ENCODE measurements around the gene NEU1. TPM values are rescaled to one million over a fixed set of nuclear protein-coding genes. Genes with fewer than 3 reads are reported as not detected.

Gene NEU1
- total and polyA plus RNA-seq, 2 of the 8 experiments (the other 6 are each of a cell fraction or from before 2014, with no cell fraction given), result 41.2 to 72.1 TPM

GRCh38 chr6:31870385-31870921, 7.8 kb upstream of the NEU1 start:
- Histone ChIP-seq H4K5ac (ENCODE audit: insufficient read length, low read depth, low read length) (no peak overlapping the region), H3K4me1 (replicated peaks in 1 of 4; ENCODE audit: control insufficient read depth in 3 of 4, insufficient read depth in 4 of 4, low read length in 3 of 4) (peaks cover 0 to 12% (median 8%) of the 10 kb centered on the region in 4 experiments; a peak in 4 of 7 replicates), H3K9me3 (ENCODE audit: insufficient read depth in 2 of 2, low read depth in 1 of 2, low read length in 1 of 2) (no peaks in the 10 kb centered on the region), H3K4me3 (ENCODE audit: extremely low read depth in 1 of 4, insufficient read depth in 2 of 4, low read depth in 3 of 4, low read length in 4 of 4) (no peak overlapping the region), H3K23ac (ENCODE audit: insufficient read length) (no peak overlapping the region), H2BK12ac (ENCODE audit: low read depth, low read length) (peak overlapping the region; percentile 39; the same call in 1 of the 2 replicates), H4K20me1 (replicated peaks in 1 of 2; ENCODE audit: control insufficient read depth in 1 of 2, insufficient read depth in 2 of 2, low read length in 2 of 2) (no peaks in the 10 kb centered on the region), H3K23me2 (ENCODE audit: low read depth, low read length) (no peaks in the 10 kb centered on the region; the same call in 1 of the 2 replicates), H3K79me1 (ENCODE audit: low read depth, low read length) (no peaks in the 10 kb centered on the region), H2BK5ac (ENCODE audit: low read depth, low read length) (peak overlapping the region; percentile 72; the same call in 1 of the 2 replicates), H2BK20ac (ENCODE audit: low read length) (no peak overlapping the region), H3K79me2 (ENCODE audit: control insufficient read depth in 1 of 2, insufficient read depth in 2 of 2, low read length in 2 of 2) (no peaks in the 10 kb centered on the region), H3K4me2 (ENCODE audit: insufficient read depth in 1 of 2, low read depth in 2 of 2, low read length in 2 of 2) (no peak overlapping the region; a peak in 1 of 4 replicates), H3K4ac (replicated peaks; ENCODE audit: insufficient read length, low read depth, low read length) (no peak overlapping the region), H3K56ac (replicated peaks; ENCODE audit: insufficient read length, low read depth, low read length) (no peak overlapping the region), H2AK5ac (ENCODE audit: low read depth, low read length) (no peak overlapping the region), H3K14ac (ENCODE audit: insufficient read length) (no peak overlapping the region), H2AFZ (ENCODE audit: low read length) (0 out of 2 replicates have a peak overlapping the region, but pooled peaks have one; percentile 3), H2BK15ac (ENCODE audit: low read length) (peak overlapping the region; percentile 25), H4K91ac (replicated peaks; ENCODE audit: insufficient read length, low read length) (peak overlapping the region; percentile 39), H3K27ac (ENCODE audit: low read depth, low read length) (no peak overlapping the region), H3K9ac (replicated peaks in 1 of 4; ENCODE audit: extremely low read depth in 1 of 4, low read depth in 3 of 4, low read length in 3 of 4) (no peak overlapping the region), H2BK120ac (replicated peaks; ENCODE audit: low read depth, low read length) (no peak overlapping the region), H3K18ac (ENCODE audit: extremely low read depth, low read length) (peak overlapping the region; percentile 34; the same call in 1 of the 2 replicates), H3K36me3 (ENCODE audit: control insufficient read depth in 2 of 4, insufficient read depth in 4 of 4, low read length in 3 of 4) (no peaks in the 10 kb centered on the region), H3K27me3 (replicated peaks in 1 of 4; ENCODE audit: control insufficient read depth in 3 of 4, extremely low read depth in 1 of 4, insufficient read depth in 3 of 4, low read length in 3 of 4) (no peaks in the 10 kb centered on the region), H4K8ac (ENCODE audit: extremely low read depth, insufficient read depth, low read length) (peak overlapping the region; percentile 54; the same call in 1 of the 2 replicates)
- DNase-seq (ENCODE audit: low read depth in 1 of 2, low spot score in 2 of 2) (peak in 1 of 2 experiments; percentile 62), FAIRE-seq (no peak)
- no peak for TF ChIP-seq RFX5 (IDR thresholded peaks at IDR 0.05; ENCODE audit: borderline replicate concordance, low read depth, low read length)
- TF ChIP-seq HDAC2 (IDR thresholded peaks at IDR 0.05; ENCODE audit: borderline replicate concordance in 1 of 2, low read depth in 2 of 2, low read length in 2 of 2), result 0 out of 4 replicates have a peak, but pooled peaks of 1 of the 2 experiments have one; percentile 59
- peak in 2 of 3 experiments; percentile 52 to 62; a peak in 3 of 4 replicates for TF ChIP-seq CTCF (IDR thresholded peaks at IDR 0.05; ENCODE audit: control extremely low read depth in 1 of 3, insufficient read depth in 1 of 3, low read depth in 1 of 3, low read length in 3 of 3)
- peak; percentile 64; the same call in 1 of the 2 replicates for TF ChIP-seq KDM1A (IDR thresholded peaks at IDR 0.05; ENCODE audit: borderline replicate concordance, low read length)
- peak; percentile 24 to 37; a peak in 3 of 4 replicates for TF ChIP-seq RAD21 (IDR thresholded peaks at IDR 0.05 in 1 of 2, conservative IDR thresholded peaks at IDR 0.05 in 1 of 2; ENCODE audit: low read depth in 2 of 2, low read length in 2 of 2)
- CTCF ChIA-PET (ENCODE audit: partially characterized antibody), result interaction anchor here (0.5 to 5.8 kb wide), 8 partner anchors 10 to 181 kb away, joined by 3 to 25 read pairs (median 4); partner anchors contain the start of gene EHMT2
- WGBS, 2 experiments (ENCODE audit: extremely low coverage in 1 of 2, insufficient coverage in 1 of 2, insufficient read length in 1 of 2, insufficient replicate concordance in 2 of 2, low coverage in 1 of 2, low lambda C conversion rate in 2 of 2, missing lambda C conversion rate in 1 of 2), result 91% methylated on average over 16 of the region's 16 CpGs; no CpG with 5 or more reads in 1 of the 2 experiments
- POLR2A ChIA-PET (ENCODE audit: partially characterized antibody), result interaction anchor here (1.1 to 2.3 kb wide), 6 partner anchors 7 to 55 kb away, joined by 3 to 8 read pairs (median 4); partner anchors contain the start of genes HSPA1A, HSPA1B, HSPA1L and NEU1
